HG03064 (cell line): ENCODE results near the gene PLPPR1.

Experiments
- ATAC-seq: cut with Tn5 transposase; IDR thresholded peaks from one replicate; pipeline ENCODE4 v1.9.1; 2021; ENCODE audit warnings: low read depth; ENCODE audit not compliant: unreplicated experiment

The PLPPR1 gene

GRCh38 chr9:101028346-101029314 is at the start of gene PLPPR1:
PLPPR1 (plus strand) TSS chr9:101028727.
- ATAC-seq, result no peak

DNA sequence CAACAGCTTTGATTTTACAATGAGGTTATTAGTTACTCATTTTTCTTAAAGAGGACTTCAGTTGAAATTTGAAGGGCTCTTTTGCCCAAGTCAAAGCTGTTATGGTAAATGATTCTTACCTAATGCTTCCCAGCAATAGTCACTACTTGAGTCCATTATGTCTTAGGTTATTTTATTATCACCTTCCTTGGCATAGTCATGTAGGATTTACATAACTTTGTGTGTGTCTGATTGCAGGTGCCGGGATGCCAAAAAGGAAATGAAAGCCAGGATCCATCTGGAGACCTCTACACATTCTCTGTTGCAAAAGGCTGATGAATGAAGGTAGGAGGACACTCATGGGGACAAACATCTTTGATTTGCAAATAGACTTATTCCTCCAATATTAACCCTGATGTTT is 38.8 kb upstream of the PLPPR1 start:
- ATAC-seq, result no peak

DNA sequence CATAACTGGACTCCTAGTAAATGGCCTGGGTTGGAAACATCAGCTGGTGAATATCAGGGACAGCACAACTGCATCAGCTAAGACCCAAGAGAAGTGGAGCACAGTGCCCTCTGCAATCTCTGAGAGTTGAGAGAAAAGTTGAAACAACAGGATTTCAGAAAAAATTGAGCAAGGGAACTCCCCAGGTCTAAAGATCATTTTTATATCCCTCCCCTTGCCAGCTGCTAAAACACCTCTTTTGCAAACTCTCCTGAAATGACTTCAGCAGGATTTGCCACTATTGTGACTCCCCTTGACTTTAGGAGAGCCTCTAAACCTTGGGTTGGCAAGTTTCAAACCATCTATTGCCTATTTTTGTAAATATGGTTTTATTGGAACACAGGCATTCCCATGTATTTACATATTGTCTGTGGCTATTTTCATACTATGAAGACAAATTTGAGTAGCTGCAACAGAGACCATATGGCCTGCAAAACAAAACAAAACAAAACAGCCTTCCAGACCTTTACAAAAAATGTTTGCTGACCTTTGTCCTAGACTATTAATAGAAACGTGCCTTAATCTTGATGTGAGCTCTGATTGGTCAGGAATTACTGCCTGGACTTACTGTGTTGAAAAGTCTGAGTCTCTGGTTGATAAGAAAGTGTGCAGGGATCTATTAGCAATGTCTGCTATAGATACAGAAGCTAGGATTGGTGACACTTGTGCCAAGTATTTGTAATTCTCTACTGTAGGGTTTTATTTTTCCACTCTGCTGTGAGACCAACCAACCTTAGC is 37.7 kb upstream of the PLPPR1 start:
- no peak for ATAC-seq

GRCh38 chr9:100992632-100993031 is 35.9 kb upstream of the PLPPR1 start:
- no peak for ATAC-seq

- ATAC-seq, result no peak
Observed at GRCh38 chr9:100999906-101000544, 28.5 kb upstream of the PLPPR1 start.

GRCh38 chr9:101005246-101005645 is 23.3 kb upstream of the PLPPR1 start:
- no peak for ATAC-seq

DNA sequence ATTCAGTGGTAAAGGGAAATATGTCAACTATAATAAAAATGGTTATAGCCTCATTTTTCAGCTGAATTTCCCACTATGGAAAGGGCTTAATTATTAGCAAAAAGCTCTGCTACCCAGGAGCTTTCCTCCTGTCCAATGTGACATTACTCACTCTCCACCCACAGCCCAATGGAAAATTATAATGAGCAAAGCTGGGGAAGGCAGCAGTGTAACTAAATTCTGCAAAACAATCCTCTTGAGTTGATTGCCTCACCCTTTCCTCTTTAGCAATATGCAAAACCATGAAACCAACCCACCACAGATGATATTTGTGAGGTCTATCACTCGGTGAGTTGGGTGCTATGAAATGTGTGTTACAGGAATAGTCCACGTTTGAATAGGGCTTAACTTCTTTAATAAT is 14.0 kb upstream of the PLPPR1 start:
- ATAC-seq, result no peak

DNA sequence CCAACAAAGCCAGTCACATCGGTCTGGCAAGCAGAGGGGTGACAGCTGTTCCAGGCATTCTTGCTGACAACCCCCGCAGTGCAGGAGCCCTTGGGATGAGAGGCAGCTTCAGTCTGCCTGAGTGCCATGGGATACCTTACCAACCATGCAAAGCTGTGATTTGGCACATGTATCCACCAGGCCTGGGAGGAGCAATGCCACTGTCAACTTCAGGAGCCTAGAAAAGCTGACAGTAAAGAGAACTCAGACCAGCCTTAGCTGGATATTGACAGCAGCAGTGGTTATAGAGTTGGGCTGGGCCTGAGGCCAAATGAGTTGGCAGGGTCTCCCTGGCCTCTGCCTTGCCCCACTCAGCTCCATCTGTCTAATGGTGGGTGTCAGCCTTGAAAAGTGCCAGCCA is 10.1 kb upstream of the PLPPR1 start:
- no peak for ATAC-seq

- no peak for ATAC-seq
Observed at GRCh38 chr9:101022704-101023103, 5.8 kb upstream of the PLPPR1 start.

DNA sequence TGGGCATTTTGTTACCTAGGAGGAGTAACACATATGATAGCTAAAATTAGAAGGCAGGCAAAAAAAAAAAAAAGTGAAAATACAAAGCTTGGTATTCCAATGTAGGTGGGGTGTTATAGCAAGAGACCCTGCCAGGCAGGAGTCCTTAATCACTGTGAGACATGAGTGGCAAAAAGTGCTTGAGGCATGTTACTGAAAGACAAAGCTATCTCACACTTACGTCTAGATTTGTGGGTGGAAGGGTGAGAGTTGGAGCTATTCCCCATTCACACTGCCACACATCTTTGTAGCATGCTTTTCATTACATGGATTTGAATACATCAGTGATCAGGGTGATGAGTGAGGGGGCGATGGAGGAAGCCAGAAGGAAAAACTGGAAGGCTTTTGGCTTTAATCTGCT is 2.6 kb upstream of the PLPPR1 start:
- no peak for ATAC-seq

GRCh38 chr9:101026824-101027223 is 1.7 kb upstream of the PLPPR1 start:
- ATAC-seq, result no peak

- no peak for ATAC-seq
Observed at GRCh38 chr9:101027236-101027635, 1.3 kb upstream of the PLPPR1 start.

DNA sequence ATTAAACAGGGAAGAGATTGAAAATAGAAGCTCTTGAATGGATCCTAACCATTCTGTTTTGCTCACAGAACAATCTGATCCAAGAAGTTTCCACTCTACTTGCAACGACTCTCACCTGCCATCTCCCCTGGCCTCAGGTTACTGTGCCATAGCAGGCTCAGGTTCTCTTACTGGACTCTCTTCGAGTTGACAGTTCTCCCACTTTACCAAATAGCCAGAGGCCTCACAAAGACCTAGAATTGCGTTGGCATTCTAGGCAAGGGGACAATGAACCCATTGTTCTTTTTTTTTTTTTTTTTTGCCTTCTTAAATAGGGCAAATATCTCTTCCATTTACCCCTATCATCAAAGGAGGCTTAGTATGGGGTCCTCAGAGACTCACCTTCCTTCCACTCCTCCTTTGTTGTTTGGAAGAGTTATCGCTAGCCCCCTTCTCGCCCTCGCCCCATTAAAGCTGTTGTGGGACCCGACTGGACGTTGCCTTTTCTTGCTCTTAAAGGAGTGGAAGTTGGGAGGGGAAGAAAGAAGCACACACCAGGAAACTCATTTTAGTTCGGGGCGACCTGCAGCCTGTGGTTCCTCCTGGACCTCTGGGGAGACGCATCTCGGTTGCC is 688 bp upstream of the PLPPR1 start:
- ATAC-seq, result no peak

GRCh38 chr9:101029315-101030085 is 973 bp downstream of the PLPPR1 start:
- ATAC-seq, result no peak

DNA sequence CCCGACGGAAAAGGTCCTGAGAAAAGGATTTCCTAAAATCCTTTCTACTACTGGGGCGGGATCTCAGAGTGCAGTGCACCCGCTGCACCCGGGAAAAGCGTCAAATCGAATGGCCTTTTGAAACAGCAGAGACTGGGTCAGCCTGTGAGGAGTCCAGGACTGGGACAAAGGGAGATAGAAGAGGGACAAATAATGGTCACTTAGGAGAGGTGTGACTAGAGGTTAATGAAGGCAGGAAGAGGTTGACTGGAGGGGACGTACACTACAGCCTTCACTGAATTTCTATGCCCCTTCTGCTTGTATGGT is 1.5 kb downstream of the PLPPR1 start:
- ATAC-seq, result no peak

GRCh38 chr9:101032426-101032825 is 3.9 kb downstream of the PLPPR1 start:
- no peak for ATAC-seq

DNA sequence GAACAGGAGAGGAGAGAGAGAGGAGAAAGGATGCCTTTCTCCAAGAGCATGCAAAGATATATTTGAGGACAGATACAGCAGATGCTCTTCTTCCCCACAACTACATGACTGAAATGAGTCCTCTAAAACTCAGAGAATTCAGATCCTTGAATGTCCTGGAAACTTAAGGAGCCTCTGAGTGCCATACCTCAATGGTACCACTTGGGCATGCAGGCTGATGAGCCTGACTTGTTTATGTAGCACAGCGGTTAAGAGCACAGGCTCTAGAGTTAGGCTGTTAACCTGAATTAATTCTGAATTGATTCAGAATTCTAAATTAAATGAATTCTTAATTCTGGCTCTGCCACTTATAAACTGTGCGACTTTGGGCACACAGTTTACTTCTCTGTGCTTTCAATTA is 5.7 kb downstream of the PLPPR1 start:
- ATAC-seq, result no peak

DNA sequence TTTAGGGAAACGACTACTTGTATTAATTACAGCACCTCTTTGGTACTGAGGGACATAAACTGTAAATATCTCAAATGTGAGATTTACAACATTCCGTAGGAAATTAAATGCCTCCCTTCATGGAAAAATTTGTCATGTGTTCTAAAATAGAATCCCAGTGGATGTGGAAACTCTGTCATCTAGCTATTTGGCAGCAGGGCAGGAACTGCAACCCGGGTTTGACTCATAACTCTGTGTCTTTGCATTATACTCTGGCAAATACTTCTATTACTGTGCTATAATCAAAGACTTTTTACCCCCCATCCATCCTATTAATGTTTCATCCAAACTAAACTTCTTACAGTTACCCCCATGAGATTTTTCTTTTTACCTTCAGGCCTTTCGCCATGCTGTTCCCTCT is 6.6 kb downstream of the PLPPR1 start:
- ATAC-seq, result no peak

DNA sequence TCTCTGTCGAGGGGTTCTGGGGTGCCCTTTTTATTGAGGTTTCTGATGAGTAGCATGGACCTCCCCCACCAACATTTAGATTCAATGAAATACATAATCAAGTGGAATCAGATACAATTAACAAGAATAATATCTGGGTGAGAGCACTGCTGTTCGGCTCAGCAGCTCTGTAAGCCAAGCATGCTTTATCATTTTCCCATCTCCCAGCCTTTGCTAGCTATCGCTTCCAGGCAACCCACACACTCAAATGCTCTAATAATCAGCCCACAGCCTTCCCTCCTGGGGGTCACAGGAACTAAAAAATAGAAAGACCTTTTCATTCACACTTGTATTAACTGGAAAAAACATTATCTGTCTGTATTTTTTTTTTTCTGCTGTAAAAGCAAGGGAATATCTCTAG is 8.9 kb downstream of the PLPPR1 start:
- no peak for ATAC-seq

DNA sequence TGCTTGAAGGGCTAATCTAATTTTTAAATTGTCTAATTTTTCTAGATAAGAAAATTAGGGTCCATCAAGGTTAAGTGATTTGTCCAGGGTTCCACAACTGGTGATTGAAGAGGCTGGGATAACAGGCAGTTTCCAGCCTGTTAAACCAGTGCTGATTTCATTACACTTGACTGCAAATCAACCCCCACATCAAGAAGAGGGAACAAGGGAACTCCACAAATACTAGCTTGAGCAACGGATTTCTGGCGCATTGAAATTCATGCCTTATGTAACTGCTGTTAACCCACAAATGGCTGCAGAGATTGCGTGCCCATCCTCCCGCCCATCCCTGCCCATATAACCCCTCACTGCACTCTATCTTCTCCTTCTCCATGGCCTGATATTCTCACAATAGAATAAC is 10.0 kb downstream of the PLPPR1 start:
- ATAC-seq, result no peak
